Neural progenitor cell (in vitro differentiated cells): Measurements from ENCODE around the gene PHYHD1. TPM values are rescaled to one million over a fixed set of nuclear protein-coding genes. Genes with fewer than 3 reads are reported as not detected.

Source experiments
- DNase-seq: peaks from one replicate; pipeline ENCODE4 v3.0.0-alpha.2; 2016; ENCODE audit warnings: low spot score
- H2AFZ ChIP-seq: fragments of 200-600 bp; sonication (generic); replicated peaks from 2 replicates; pipeline ENCODE4 v1.6.1; 2016; ENCODE audit warnings: antibody characterized with exemption
- H3F3A ChIP-seq: fragments of 200-600 bp; sonication (generic); 2 replicates; pipeline ENCODE4 v1.6.1; 2016; ENCODE audit warnings: antibody characterized with exemption, low read depth
- H3K27ac ChIP-seq: fragments of 200-600 bp; sonication (generic); 2 replicates; pipeline ENCODE4 v1.5.1; 2016; ENCODE audit warnings: mild to moderate bottlenecking
- H3K27me3 ChIP-seq: fragments of 200-600 bp; sonication (generic); 2 replicates; pipeline ENCODE4 v1.6.1; 2016; ENCODE audit warnings: mild to moderate bottlenecking, moderate library complexity
- H3K36me3 ChIP-seq: fragments of 200-600 bp; sonication (generic); 2 replicates; pipeline ENCODE4 v1.5.1; 2016
- H3K4me1 ChIP-seq: fragments of 200-600 bp; sonication (generic); 2 replicates; pipeline ENCODE4 v1.6.1; 2016; ENCODE audit warnings: mixed run types
- H3K4me2 ChIP-seq: fragments of 200-600 bp; sonication (generic); 2 replicates; pipeline ENCODE4 v1.6.1; 2016
- H3K4me3 ChIP-seq: fragments of 200-600 bp; sonication (generic); 2 replicates; pipeline ENCODE4 v1.5.1; 2016
- H3K79me2 ChIP-seq: fragments of 200-600 bp; sonication (generic); 2 replicates; pipeline ENCODE4 v1.6.1; 2016; ENCODE audit warnings: low read depth
- H3K9ac ChIP-seq: fragments of 200-600 bp; sonication (generic); 2 replicates; pipeline ENCODE4 v1.6.1; 2016
- H3K9me3 ChIP-seq: fragments of 200-600 bp; sonication (generic); 2 replicates; pipeline ENCODE4 v1.5.1; 2016; ENCODE audit warnings: low read depth
- H4K20me1 ChIP-seq: fragments of 200-600 bp; sonication (generic); 2 replicates; pipeline ENCODE4 v1.6.1; 2016; ENCODE audit warnings: low read depth
- H3K27ac Mint-ChIP-seq: 3 replicates; pipeline ENCODE4 v1.8.0; 2021; ENCODE audit warnings: mixed read lengths
- H3K27me3 Mint-ChIP-seq: 2 replicates; pipeline ENCODE4 v1.8.0; 2022; ENCODE audit warnings: low read depth, mild to moderate bottlenecking, inconsistent platforms, moderate library complexity, mixed read lengths; ENCODE audit not compliant: insufficient read depth
- H3K36me3 Mint-ChIP-seq: 3 replicates; pipeline ENCODE4 v1.8.0; 2021; ENCODE audit warnings: mixed read lengths
- H3K4me1 Mint-ChIP-seq: 3 replicates; pipeline ENCODE4 v1.8.0; 2021; ENCODE audit warnings: mixed read lengths
- H3K4me3 Mint-ChIP-seq: 3 replicates; pipeline ENCODE4 v1.8.0; 2021; ENCODE audit warnings: mild to moderate bottlenecking, moderate library complexity, mixed read lengths
- H3K9me3 Mint-ChIP-seq: 3 replicates; pipeline ENCODE4 v1.8.0; 2020; ENCODE audit warnings: mixed read lengths
- CTCF ChIP-seq: fragments of 200-600 bp; sonication (generic); IDR thresholded peaks from 2 replicates; pipeline ENCODE4 v1.5.1; 2017; ENCODE audit warnings: antibody characterized with exemption, mild to moderate bottlenecking
- EZH2 ChIP-seq: fragments of 200-600 bp; sonication (generic); IDR thresholded peaks from 2 replicates; pipeline ENCODE4 v1.6.1; 2017; ENCODE audit warnings: antibody characterized with exemption, mild to moderate bottlenecking, moderate library complexity
- EZH2phosphoT487 ChIP-seq: fragments of 200-600 bp; sonication (generic); IDR thresholded peaks from 2 replicates; pipeline ENCODE4 v1.6.1; 2017; ENCODE audit warnings: antibody characterized with exemption
- total RNA-seq: library from RNA; depleted of rRNA; stranded (reverse); fragments of >200 nt; gene quantifications from 2 replicates; pipeline ENCODE4 v1.2.3, GENCODE V29; 2015; ENCODE audit warnings: low replicate concordance

PHYHD1 gene
- total RNA-seq, 1 donor from 2014 or later, result 15.2 TPM

DNA sequence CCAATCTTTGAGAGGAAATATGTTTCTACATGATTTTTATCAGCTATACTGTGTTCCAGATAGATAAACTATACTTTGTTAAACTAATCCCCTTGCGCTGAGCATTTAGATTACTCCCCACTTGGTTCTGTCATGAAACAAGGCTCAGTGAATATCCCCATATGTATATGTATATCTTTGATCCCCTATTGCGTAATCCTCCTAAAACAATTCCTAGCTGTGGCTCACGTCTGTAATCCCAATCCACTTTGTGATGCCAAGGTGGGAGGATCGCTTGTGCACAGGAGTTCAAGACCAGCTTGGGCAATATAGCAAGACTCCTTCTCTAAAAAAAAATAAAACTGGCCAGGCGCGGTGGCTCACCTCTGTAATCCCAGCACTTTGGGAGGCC, 2.7 kb downstream of the PHYHD1 start:
- no peak for DNase-seq
- Histone ChIP-seq H3K27me3 (no peaks in the 10 kb centered on the region), H3F3A (peaks cover 30% of the 10 kb centered on the region), H3K9ac (no peak overlapping the region), H3K27ac (no peak overlapping the region), H3K9me3 (no peaks in the 10 kb centered on the region), H4K20me1 (no peaks in the 10 kb centered on the region), H3K4me1 (peaks cover 8% of the 10 kb centered on the region), H3K79me2 (peaks cover 3% of the 10 kb centered on the region), H3K4me3 (no peak overlapping the region), H2AFZ (no peak overlapping the region), H3K36me3 (no peaks in the 10 kb centered on the region), H3K4me2 (no peak overlapping the region)
- Mint-ChIP-seq H3K4me1 (peaks cover 24% of the 10 kb centered on the region), H3K27ac (no peak overlapping the region), H3K36me3 (peaks cover 3% of the 10 kb centered on the region), H3K9me3 (no peaks in the 10 kb centered on the region), H3K27me3 (peaks cover 2% of the 10 kb centered on the region), H3K4me3 (no peak overlapping the region)
- TF ChIP-seq CTCF, result no peak
- no peak for TF ChIP-seq EZH2phosphoT487
- TF ChIP-seq EZH2, result no peak

- Mint-ChIP-seq H3K36me3 (no peaks in the 10 kb centered on the region), H3K4me1 (peaks cover 5% of the 10 kb centered on the region), H3K4me3 (no peak overlapping the region), H3K27ac (peak overlapping the region; percentile 64), H3K27me3 (no peaks in the 10 kb centered on the region), H3K9me3 (no peaks in the 10 kb centered on the region)
- DNase-seq, result peak; percentile 79
- no peak for TF ChIP-seq EZH2
- TF ChIP-seq CTCF, result peak; percentile 87
- H3K4me1 ChIP-seq, result no peaks in the 10 kb centered on the region
- H3K4me2 ChIP-seq, result no peak overlapping the region
- no peaks in the 10 kb centered on the region for H3K27me3 ChIP-seq
- no peaks in the 10 kb centered on the region for H3K79me2 ChIP-seq
- H3K27ac ChIP-seq, result no peak overlapping the region
- H3K9me3 ChIP-seq, result no peaks in the 10 kb centered on the region
- no peak overlapping the region for H3K4me3 ChIP-seq
- peak overlapping the region; percentile 71 for H2AFZ ChIP-seq
- H3K9ac ChIP-seq, result no peak overlapping the region
- no peaks in the 10 kb centered on the region for H4K20me1 ChIP-seq
- peaks cover 8% of the 10 kb centered on the region for H3F3A ChIP-seq
- no peaks in the 10 kb centered on the region for H3K36me3 ChIP-seq
These were observed 7.1 kb downstream of the PHYHD1 start for GRCh38 chr9:128927731-128928411.

- Mint-ChIP-seq H3K27me3 (peaks cover 3% of the 10 kb centered on the region), H3K9me3 (no peaks in the 10 kb centered on the region), H3K4me3 (no peak overlapping the region), H3K4me1 (peaks cover 5% of the 10 kb centered on the region), H3K36me3 (no peaks in the 10 kb centered on the region), H3K27ac (no peak overlapping the region)
- Histone ChIP-seq H2AFZ (no peak overlapping the region), H3K4me2 (no peak overlapping the region), H3K9me3 (no peaks in the 10 kb centered on the region), H3K79me2 (no peaks in the 10 kb centered on the region), H3K4me3 (no peak overlapping the region), H3K9ac (no peak overlapping the region), H4K20me1 (no peaks in the 10 kb centered on the region), H3K27ac (no peak overlapping the region), H3F3A (peaks cover 4% of the 10 kb centered on the region), H3K4me1 (no peaks in the 10 kb centered on the region), H3K36me3 (no peaks in the 10 kb centered on the region), H3K27me3 (no peaks in the 10 kb centered on the region)
- TF ChIP-seq CTCF, result no peak
- no peak for TF ChIP-seq EZH2
- no peak for TF ChIP-seq EZH2phosphoT487
- no peak for DNase-seq
These were observed 7.8 kb downstream of the PHYHD1 start for GRCh38 chr9:128928624-128929023.
